NOMO-1 (cell line): ENCODE data around the gene ABCC3.

Source experiments
- DNase-seq, 2 experiments: peaks; one replicate each; lab custom pipeline; 2025; ENCODE audit not compliant: unreplicated experiment in 2 of 2; lab: John Stamatoyannopoulos, UW

Gene ABCC3

DNA sequence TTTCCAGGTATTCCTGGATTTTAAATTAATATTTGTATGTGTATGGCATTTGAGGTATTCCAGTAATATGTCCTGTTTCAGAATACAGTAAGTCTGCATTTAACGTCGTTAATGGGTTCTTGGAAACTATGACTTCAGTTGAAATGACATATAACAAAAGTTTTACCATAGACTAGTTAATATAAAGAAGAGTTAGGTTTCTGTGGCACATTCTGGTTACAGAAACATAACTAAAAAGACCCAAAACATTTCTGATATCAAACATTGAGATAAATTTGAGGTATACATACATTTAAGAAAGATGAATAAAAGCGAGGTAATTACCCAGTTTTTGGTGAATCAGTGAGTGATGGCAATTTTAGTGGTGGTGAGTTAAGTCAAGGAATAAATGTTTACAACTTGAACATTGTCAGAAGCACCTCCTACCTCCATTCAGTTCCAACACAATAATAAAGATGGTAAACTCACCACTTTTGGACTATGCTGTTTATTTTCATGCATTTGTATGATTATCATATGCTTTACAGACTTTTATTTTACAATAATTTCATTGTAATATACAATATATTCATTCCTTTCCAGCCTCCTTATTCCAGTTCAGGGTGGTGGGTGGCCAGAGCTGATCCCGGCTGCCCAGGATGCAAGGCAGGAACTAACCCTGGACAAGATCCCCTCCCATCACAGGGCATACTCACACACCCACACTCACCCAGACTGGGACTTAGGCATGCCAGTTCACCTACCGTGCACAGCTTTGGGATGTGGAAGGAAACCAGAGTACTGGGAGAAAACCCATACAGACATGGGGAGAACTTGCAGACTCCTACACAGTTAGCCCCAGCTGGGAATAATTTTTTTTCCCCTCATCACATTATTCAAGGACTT is 94.4 kb downstream of the ABCC3 start:
- no peak for DNase-seq

DNA sequence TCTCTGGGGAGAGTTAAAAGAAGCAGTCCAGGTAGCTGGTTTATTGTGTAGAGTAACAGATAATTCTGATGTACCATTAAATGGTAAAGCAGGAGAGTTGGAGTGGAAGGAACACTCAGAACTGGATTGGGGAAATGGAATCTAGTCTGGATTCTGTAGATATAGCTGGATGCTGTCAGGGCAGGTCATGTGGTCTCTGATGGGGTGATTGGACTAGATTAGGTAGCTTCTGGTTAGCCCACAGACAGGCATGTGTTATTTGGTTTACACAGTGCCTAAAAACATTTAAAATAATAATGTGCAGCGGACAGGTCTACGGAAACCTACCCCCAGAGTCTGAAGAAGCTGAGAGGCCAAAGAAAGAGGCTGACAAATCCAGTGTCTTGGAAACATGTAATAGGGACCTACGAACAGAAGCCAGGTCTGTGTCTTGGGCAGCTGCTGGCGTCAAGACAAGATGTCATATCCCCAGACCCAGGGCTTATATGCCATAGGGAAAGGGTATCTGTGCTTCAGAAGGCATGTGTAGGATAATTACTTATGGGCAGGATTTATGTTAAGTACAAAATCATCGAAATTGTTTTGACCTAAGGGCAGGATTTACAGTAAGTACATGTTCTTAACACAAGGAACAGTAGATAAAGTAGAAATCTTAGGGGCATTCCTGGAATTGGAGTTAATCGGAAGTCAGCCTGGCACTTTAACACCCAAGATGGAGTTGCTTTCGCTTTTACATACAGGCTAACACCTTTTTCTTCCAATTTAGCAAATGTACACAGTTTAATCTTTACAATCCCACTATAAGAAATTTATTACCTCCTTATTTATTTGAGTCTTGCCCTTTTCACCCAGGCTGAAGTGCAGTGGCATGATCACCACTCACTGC is 97.1 kb downstream of the ABCC3 start:
- no peak for DNase-seq

DNA sequence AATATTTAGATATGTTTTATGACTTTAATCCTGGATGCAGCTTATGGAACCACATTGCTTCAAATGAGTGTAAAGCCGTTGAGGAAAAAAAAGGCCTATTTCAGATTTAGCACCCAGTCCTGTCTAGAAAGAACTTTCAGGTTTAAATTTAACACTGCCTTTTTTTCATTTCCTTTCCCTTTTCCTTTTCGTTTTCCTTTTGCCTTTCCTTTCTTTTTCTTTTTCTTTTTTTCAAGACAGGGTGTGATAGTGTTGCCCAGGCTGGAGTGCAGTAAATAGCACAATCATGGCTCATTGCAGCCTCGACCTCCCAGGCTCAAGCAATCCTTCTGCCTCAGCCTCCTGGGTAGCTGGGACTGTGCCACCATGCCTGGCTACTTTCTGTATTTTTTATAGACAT is 100.6 kb downstream of the ABCC3 start:
- no peak for DNase-seq

DNA sequence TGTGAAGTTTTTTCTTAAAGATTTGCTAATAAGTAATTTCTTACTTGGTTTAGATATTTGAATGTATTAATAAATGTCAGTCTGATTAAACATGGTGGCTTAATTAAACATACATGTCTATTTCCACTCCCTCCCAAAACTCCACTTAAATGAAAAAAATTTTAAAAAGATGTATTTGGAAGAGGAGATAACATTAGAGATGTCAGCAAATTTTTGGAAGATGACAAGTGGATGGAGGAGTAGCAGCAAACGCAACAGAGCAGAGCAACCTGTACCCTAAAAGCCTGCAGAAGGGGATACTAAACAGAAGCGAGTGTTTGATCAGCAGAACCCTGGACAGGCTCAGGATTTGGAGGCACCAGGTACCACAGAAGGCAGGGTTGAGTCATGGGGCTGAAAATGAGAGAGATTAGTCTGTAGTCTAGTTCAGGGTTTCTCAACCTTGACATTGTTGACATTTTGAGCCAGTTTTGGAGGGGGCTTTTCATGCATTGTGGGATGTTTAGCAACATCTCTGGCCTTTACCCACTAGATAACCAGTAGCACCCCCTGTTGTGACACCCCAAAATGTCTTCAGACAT is 102.5 kb downstream of the ABCC3 start:
- no peak for DNase-seq

DNA sequence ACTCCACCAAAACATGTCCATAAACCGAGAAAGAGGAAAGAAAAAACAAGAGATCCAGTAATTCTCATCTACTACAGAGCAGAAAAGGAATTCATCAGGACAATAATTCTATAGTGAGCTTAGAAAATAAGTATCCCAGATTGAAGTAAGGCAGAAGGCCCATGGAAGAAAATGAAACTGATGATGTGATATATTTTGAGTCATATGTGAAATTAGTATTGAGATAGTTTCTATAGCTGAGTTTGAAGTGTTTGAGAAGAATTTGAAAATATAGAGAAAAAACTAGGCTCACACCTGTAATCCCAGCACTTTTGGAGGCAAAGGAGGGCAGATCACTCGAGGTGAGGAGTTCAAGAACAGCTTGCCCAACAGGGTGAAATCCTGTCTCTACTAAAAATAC is 104.4 kb downstream of the ABCC3 start:
- DNase-seq: no peak
